H1 (cell line): ENCODE measurements around the gene COL8A1.

ENCODE experiments used
- FOSL1 ChIP-seq: IDR thresholded peaks from 2 replicates; pipeline ENCODE4 v1.6.1; 2011; ENCODE audit warnings: mild to moderate bottlenecking, low read depth, low read length, moderate library complexity; ENCODE audit not compliant: insufficient read depth
- TBP ChIP-seq: IDR thresholded peaks from 2 replicates; pipeline ENCODE4 v1.6.1; 2011; ENCODE audit warnings: low read depth, low read length, improper control_type of control experiment

DNA sequence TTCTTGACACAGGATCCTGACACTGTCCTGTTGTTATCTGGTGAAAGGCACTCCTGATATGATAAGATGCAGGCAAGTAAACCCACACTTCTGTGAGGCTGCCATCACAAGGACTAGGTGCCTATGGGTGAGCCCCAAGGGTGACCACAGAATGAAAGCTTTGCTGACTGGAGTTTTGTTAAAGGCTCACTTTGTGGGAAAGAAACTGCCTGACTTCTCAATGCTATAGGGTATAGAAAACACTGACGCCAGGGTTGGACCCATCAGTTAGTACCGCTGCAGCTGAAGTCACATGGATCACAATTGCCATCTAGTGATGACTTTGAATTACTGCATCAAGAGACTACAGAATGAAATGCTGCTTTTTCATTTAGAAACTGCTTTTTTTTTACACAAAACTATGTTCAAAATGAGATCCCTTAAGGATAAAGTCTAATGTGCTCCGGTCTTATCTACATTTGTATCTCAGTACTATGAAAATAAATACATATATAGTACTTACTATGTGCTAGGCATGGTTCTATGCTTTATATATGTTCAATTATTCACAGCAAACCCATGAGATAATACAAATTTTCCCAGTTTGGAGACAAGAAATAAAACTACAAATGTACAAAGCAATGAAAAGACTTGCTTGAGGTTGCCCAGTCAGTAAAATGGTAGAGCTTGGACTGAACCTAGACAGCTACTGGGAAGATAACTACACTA is 115.0 kb downstream of the COL8A1 start:
- TF ChIP-seq FOSL1 (no peak), TBP (no peak)
